GM21526 (cell line): ENCODE results near the gene HECW1.

Experiments
- ATAC-seq: cut with Tn5 transposase; IDR thresholded peaks from one replicate; pipeline ENCODE4 v1.9.1; 2021; ENCODE audit warnings: moderate library complexity; ENCODE audit not compliant: unreplicated experiment, low FRiP score

Gene HECW1

GRCh38 chr7:43456200-43456599, 343.8 kb downstream of the HECW1 start:
- no peak for ATAC-seq

GRCh38 chr7:43458330-43459018, 346.0 kb downstream of the HECW1 start:
- ATAC-seq = no peak

- no peak for ATAC-seq
Observed at GRCh38 chr7:43459019-43459337, 346.5 kb downstream of the HECW1 start.

- no peak for ATAC-seq
Observed at GRCh38 chr7:43460733-43461348, 348.4 kb downstream of the HECW1 start.

GRCh38 chr7:43461349-43462024, 349.0 kb downstream of the HECW1 start:
- no peak for ATAC-seq

GRCh38 chr7:43462836-43463235, 350.4 kb downstream of the HECW1 start:
- ATAC-seq = no peak

- no peak for ATAC-seq
Observed at GRCh38 chr7:43463401-43463980, 351.0 kb downstream of the HECW1 start.

- ATAC-seq = no peak
Observed at GRCh38 chr7:43465581-43466554, 353.4 kb downstream of the HECW1 start.

GRCh38 chr7:43467406-43467805, 355.0 kb downstream of the HECW1 start:
- ATAC-seq = no peak

GRCh38 chr7:43467846-43468245, 355.4 kb downstream of the HECW1 start:
- no peak for ATAC-seq

GRCh38 chr7:43469051-43469450, 356.6 kb downstream of the HECW1 start:
- no peak for ATAC-seq

- ATAC-seq = no peak
Observed at GRCh38 chr7:43470110-43470509, 357.7 kb downstream of the HECW1 start.

GRCh38 chr7:43475983-43476382, 363.5 kb downstream of the HECW1 start:
- no peak for ATAC-seq

- no peak for ATAC-seq
Observed at GRCh38 chr7:43476896-43477295, 364.4 kb downstream of the HECW1 start.

- no peak for ATAC-seq
Observed at GRCh38 chr7:43479042-43479441, 366.6 kb downstream of the HECW1 start.

GRCh38 chr7:43479543-43479942, 367.1 kb downstream of the HECW1 start:
- ATAC-seq = no peak

- no peak for ATAC-seq
Observed at GRCh38 chr7:43480581-43480980, 368.1 kb downstream of the HECW1 start.

GRCh38 chr7:43481902-43482678, 369.6 kb downstream of the HECW1 start:
- ATAC-seq = no peak

GRCh38 chr7:43482679-43483252, 370.3 kb downstream of the HECW1 start:
- ATAC-seq = no peak
